Loucy (cell line): ENCODE results near the gene LTA.
"Not testable (repeated sequence)": the region's sequence is repeated elsewhere in the genome, so short reads cannot be mapped to it uniquely, and the experiment has no call there.

Source experiments
- H2AFZ ChIP-seq: fragments of 200-600 bp; sonication (generic); 2 replicates; pipeline ENCODE4 v1.6.0; 2016; ENCODE audit warnings: antibody characterized with exemption, mild to moderate bottlenecking, low read length, moderate library complexity
- H3F3A ChIP-seq: fragments of 200-600 bp; 2 replicates; pipeline ENCODE4 v1.6.0; 2016; ENCODE audit warnings: antibody characterized with exemption, low read depth, mild to moderate bottlenecking
- H3K27me3 ChIP-seq: fragments of 200-600 bp; sonication (generic); 2 replicates; pipeline ENCODE4 v1.6.1; 2014; ENCODE audit warnings: low read length, mild to moderate bottlenecking; ENCODE audit not compliant: insufficient read depth, poor library complexity, severe bottlenecking
- H3K36me3 ChIP-seq: fragments of 200-600 bp; sonication (generic); 2 replicates; pipeline ENCODE4 v1.6.1; 2016; ENCODE audit warnings: low read length; ENCODE audit not compliant: insufficient read depth
- H3K4me1 ChIP-seq: fragments of 200-600 bp; sonication (generic); 2 replicates; pipeline ENCODE4 v1.5.1; 2014; ENCODE audit warnings: low read length, mild to moderate bottlenecking; ENCODE audit not compliant: insufficient read depth, poor library complexity, severe bottlenecking
- H3K4me2 ChIP-seq: fragments of 200-600 bp; sonication (generic); 2 replicates; pipeline ENCODE4 v1.6.0; 2014; ENCODE audit warnings: antibody characterized with exemption, low read length, low read depth, mild to moderate bottlenecking; ENCODE audit not compliant: poor library complexity, severe bottlenecking
- H3K4me3 ChIP-seq: fragments of 200-600 bp; sonication (generic); 2 replicates; pipeline ENCODE4 v1.5.1; 2014; ENCODE audit warnings: low read length, mild to moderate bottlenecking, mixed read lengths; ENCODE audit not compliant: poor library complexity, severe bottlenecking
- H3K79me2 ChIP-seq: fragments of 200-600 bp; sonication (generic); 2 replicates; pipeline ENCODE4 v1.6.1; 2014; ENCODE audit warnings: low read length; ENCODE audit not compliant: insufficient read depth
- H3K9ac ChIP-seq: fragments of 200-600 bp; sonication (generic); 2 replicates; pipeline ENCODE4 v1.6.0; 2014; ENCODE audit warnings: mild to moderate bottlenecking, low read depth, low read length, moderate library complexity; ENCODE audit not compliant: poor library complexity, severe bottlenecking
- H3K9me2 ChIP-seq: fragments of 200-600 bp; sonication (generic); replicated peaks from 2 replicates; pipeline ENCODE4 v1.6.1; 2016; ENCODE audit warnings: low read depth, low read length, mixed read lengths
- H3K9me3 ChIP-seq: fragments of 200-600 bp; sonication (generic); 2 replicates; pipeline ENCODE4 v1.6.1; 2014; ENCODE audit warnings: mild to moderate bottlenecking, antibody characterized with exemption, low read length, low read depth; ENCODE audit not compliant: insufficient read depth
- H4K20me1 ChIP-seq: fragments of 200-600 bp; sonication (generic); 2 replicates; pipeline ENCODE4 v1.6.0; 2014; ENCODE audit warnings: antibody characterized with exemption, low read length, mild to moderate bottlenecking; ENCODE audit not compliant: insufficient read depth, poor library complexity, severe bottlenecking
- EZH2phosphoT487 ChIP-seq: fragments of 200-600 bp; IDR thresholded peaks from 2 replicates; pipeline ENCODE4 v1.6.1; 2018; ENCODE audit warnings: antibody characterized with exemption, mild to moderate bottlenecking, moderate library complexity, borderline replicate concordance
- TF ChIP-seq, protein P1 (sequence below): fragments of 200-600 bp; sonication (generic); conservative IDR thresholded peaks from 2 replicates; pipeline ENCODE4 v1.5.1; 2014; ENCODE audit warnings: mild to moderate bottlenecking, antibody characterized with exemption, low read length

Gene LTA

DNA sequence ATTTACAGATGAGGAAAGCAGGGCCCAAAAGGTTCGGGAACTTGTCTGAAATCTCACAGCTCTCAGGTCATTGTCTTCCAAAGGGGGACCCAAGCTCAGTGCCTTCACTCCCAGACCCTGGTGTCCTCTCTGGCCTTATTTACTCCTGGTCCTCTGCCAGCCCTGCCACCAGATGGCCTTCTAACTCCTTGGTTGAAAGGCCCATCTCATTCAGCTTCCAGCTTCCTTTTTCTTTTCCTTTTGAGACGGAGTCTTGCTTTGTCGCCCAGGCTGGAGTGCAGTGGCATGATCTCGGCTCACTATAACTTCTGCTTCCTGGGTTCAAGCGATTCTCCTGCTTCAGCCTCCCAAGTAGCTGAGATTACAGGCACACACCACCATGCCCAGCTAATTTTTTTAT lies 20.7 kb upstream of the LTA start:
- not testable (repeated sequence) for H3K4me3 ChIP-seq, H3K9ac ChIP-seq, H3K9me3 ChIP-seq, H3K27me3 ChIP-seq, H3K36me3 ChIP-seq, H4K20me1 ChIP-seq, H3F3A ChIP-seq, H2AFZ ChIP-seq, H3K9me2 ChIP-seq
- Histone ChIP-seq H3K4me2 (peak overlapping the region; percentile 6), H3K79me2 (peaks cover 50% of the 10 kb centered on the region), H3K4me1 (peaks cover 26% of the 10 kb centered on the region)
- TF ChIP-seq, protein P1, sequence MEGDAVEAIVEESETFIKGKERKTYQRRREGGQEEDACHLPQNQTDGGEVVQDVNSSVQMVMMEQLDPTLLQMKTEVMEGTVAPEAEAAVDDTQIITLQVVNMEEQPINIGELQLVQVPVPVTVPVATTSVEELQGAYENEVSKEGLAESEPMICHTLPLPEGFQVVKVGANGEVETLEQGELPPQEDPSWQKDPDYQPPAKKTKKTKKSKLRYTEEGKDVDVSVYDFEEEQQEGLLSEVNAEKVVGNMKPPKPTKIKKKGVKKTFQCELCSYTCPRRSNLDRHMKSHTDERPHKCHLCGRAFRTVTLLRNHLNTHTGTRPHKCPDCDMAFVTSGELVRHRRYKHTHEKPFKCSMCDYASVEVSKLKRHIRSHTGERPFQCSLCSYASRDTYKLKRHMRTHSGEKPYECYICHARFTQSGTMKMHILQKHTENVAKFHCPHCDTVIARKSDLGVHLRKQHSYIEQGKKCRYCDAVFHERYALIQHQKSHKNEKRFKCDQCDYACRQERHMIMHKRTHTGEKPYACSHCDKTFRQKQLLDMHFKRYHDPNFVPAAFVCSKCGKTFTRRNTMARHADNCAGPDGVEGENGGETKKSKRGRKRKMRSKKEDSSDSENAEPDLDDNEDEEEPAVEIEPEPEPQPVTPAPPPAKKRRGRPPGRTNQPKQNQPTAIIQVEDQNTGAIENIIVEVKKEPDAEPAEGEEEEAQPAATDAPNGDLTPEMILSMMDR: peak; percentile 74

DNA sequence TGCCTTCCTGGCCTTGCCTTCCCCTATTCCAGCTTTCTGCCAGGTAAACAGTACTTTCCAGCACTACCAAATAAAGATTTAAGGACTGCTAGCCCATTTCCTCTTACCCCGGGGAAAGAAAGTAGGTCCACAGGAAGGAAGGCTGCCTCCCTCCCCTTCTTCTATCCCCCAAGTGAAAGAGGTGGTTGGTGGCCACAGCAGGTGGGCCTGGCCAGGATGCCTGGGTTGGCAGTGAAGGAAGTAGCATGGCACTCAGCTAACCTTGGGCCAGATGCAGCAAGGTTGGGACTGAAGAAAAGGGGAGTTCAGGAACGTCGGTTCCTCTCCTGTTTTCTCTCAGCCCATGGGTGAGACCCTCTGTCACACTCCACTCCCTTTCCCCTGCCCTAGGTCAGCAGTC lies 15.8 kb upstream of the LTA start:
- H3K9me2 ChIP-seq: no peaks in the 10 kb centered on the region
- H3K79me2 ChIP-seq: peaks cover 37% of the 10 kb centered on the region; the same call in 1 of the 2 replicates
- H2AFZ ChIP-seq: no peak overlapping the region
- H3K4me1 ChIP-seq: peaks cover 54% of the 10 kb centered on the region
- peak overlapping the region; percentile 80 for H3K4me2 ChIP-seq
- peaks cover 3% of the 10 kb centered on the region; the same call in 1 of the 2 replicates for H3K36me3 ChIP-seq
- H3K9me3 ChIP-seq: no peaks in the 10 kb centered on the region
- no peaks in the 10 kb centered on the region for H3K27me3 ChIP-seq
- no peak for TF ChIP-seq EZH2phosphoT487
- TF ChIP-seq, protein P1: no peak
- H4K20me1 ChIP-seq: no peaks in the 10 kb centered on the region
- H3K9ac ChIP-seq: peak overlapping the region; percentile 53
- H3K4me3 ChIP-seq: peak overlapping the region; percentile 51
- peaks cover 18% of the 10 kb centered on the region for H3F3A ChIP-seq

DNA sequence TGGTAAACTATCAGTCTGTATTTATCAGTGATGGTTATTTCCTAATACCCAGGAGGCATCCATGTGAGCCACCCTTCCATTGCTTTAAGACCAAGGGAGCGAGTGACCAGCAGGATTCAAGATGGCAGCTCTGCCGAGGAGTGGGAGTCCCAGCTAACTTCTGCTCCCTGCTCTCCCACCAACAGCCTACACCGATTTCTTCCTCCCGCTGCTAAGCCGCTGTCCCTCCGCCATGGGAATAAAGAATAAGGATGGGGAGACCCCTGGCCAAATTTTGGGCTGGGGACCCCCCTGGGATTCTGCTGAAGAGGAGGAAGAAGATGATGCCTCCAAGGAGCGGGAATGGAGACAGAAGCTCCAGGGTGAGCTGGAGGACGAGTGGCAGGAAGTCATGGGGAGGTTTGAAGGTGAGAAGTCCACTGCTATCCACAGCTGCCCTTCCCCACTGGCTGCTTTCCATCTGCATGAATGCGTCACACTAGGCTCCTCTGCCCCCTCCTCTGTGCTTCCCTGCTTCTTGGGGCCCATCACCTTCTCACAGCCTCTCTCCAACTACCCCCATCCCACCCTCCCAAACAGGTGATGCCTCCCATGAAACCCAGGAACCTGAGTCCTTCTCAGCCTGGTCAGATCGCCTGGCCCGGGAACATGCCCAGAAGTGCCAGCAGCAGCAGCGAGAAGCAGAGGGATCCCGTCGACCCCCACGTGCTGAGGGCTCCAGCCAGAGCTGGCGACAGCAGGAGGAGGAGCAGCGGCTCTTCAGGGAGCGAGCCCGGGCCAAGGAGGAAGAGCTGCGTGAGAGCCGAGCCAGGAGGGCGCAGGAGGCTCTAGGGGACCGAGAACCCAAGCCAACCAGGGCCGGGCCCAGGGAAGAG lies 14.4 kb upstream of the LTA start:
- Histone ChIP-seq H3K36me3 (peaks cover 3% of the 10 kb centered on the region; the same call in 1 of the 2 replicates), H3K4me2 (peak overlapping the region; percentile 78), H3K9me3 (no peaks in the 10 kb centered on the region), H2AFZ (no peak overlapping the region), H3F3A (peaks cover 18% of the 10 kb centered on the region), H3K9ac (peak overlapping the region; percentile 69), H3K4me1 (peaks cover 68% of the 10 kb centered on the region), H3K4me3 (no peak overlapping the region), H4K20me1 (no peaks in the 10 kb centered on the region), H3K79me2 (peaks cover 29% of the 10 kb centered on the region; the same call in 1 of the 2 replicates), H3K9me2 (no peaks in the 10 kb centered on the region), H3K27me3 (no peaks in the 10 kb centered on the region)
- no peak for TF ChIP-seq EZH2phosphoT487
- TF ChIP-seq, protein P1: no peak
